ENCODE measurements around the gene TMED3.

TMED3 gene

DNA sequence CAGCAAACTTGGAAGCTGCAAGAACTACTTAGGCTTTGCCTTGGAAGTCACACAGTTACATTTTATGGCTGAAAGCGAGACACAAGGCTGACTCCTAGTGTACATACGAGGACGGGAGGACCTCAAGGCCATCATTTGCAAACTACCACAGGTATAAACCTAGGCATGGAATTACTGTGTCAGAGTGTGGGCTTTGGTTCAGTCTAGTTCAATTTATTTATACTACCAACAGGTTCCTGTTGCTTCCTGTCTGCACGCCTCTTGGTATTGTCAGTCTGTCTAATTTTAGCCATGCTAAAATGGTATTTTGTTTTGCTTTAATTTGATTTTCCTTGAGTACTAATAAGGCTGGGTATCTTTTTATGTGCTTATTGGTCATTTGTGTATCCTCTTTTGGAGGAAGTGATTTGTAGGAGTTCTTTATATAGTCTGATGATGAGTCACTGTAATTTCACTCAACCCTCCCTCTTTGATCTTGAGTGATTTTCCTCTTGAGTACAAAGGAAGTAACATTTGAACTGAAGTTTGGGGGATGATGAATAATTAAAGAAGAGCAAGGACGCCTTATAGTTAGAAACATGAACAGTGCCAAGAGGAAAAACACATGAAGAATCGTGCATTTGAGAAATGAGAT lies 20.2 kb upstream of the TMED3 start:
- TF ChIP-seq RARB (CRISPR knock-in tag; IDR thresholded peaks at IDR 0.05), result no peak
- TF ChIP-seq ZFP30 (CRISPR knock-in tag; IDR thresholded peaks at IDR 0.05), result no peak
- no peak for TF ChIP-seq ZFP3 (CRISPR knock-in tag; IDR thresholded peaks at IDR 0.05)
- no peak for TF ChIP-seq TOX (CRISPR knock-in tag; IDR thresholded peaks at IDR 0.05; ENCODE audit: borderline replicate concordance)
- no peak for ATAC-seq

DNA sequence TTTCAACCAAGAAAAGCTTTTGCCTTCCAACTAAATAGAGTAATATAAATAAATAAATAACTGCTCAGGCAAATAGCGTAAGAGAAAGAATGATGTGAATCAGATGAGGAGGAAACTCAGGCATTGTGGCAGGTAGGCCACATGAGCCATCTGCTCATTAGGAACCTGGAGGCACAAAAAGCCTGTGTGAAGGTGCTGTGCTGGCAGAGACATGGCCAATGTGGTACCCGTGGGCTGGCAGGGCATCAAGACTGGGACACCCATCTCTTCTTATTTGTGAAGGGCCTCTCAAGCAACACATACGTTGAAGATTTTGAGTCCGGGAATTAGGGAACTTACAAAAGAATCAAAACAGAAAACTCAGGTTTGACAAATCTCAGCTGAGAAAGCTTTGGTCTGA lies 18.9 kb upstream of the TMED3 start:
- ATAC-seq, result no peak
- TF ChIP-seq, protein P1, sequence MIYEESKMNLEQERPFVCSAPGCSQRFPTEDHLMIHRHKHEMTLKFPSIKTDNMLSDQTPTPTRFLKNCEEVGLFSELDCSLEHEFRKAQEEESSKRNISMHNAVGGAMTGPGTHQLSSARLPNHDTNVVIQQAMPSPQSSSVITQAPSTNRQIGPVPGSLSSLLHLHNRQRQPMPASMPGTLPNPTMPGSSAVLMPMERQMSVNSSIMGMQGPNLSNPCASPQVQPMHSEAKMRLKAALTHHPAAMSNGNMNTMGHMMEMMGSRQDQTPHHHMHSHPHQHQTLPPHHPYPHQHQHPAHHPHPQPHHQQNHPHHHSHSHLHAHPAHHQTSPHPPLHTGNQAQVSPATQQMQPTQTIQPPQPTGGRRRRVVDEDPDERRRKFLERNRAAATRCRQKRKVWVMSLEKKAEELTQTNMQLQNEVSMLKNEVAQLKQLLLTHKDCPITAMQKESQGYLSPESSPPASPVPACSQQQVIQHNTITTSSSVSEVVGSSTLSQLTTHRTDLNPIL (CRISPR knock-in tag; IDR thresholded peaks at IDR 0.05; ENCODE audit: low read depth), result no peak
- TF ChIP-seq ARNTL (CRISPR knock-in tag; IDR thresholded peaks at IDR 0.05; ENCODE audit: borderline replicate concordance, low read depth) (no peak), ZC3H10 (CRISPR knock-in tag; IDR thresholded peaks at IDR 0.05) (no peak), CSDC2 (CRISPR knock-in tag; IDR thresholded peaks at IDR 0.05) (no peak), ZNF70 (CRISPR knock-in tag; IDR thresholded peaks at IDR 0.05) (no peak), ZFP30 (CRISPR knock-in tag; IDR thresholded peaks at IDR 0.05) (no peak), GLIS3 (CRISPR knock-in tag; IDR thresholded peaks at IDR 0.05) (no peak), SNAI2 (CRISPR knock-in tag; IDR thresholded peaks at IDR 0.05) (no peak), ZFP3 (CRISPR knock-in tag; IDR thresholded peaks at IDR 0.05) (no peak), BACH2 (CRISPR knock-in tag; IDR thresholded peaks at IDR 0.05; ENCODE audit: borderline replicate concordance) (no peak), ESRRG (CRISPR knock-in tag; IDR thresholded peaks at IDR 0.05) (no peak), ZNF8 (CRISPR knock-in tag; IDR thresholded peaks at IDR 0.05) (no peak), TCF4 (CRISPR knock-in tag; IDR thresholded peaks at IDR 0.05; ENCODE audit: borderline replicate concordance) (no peak), RARB (CRISPR knock-in tag; IDR thresholded peaks at IDR 0.05) (no peak)
- TF ChIP-seq, protein P2, sequence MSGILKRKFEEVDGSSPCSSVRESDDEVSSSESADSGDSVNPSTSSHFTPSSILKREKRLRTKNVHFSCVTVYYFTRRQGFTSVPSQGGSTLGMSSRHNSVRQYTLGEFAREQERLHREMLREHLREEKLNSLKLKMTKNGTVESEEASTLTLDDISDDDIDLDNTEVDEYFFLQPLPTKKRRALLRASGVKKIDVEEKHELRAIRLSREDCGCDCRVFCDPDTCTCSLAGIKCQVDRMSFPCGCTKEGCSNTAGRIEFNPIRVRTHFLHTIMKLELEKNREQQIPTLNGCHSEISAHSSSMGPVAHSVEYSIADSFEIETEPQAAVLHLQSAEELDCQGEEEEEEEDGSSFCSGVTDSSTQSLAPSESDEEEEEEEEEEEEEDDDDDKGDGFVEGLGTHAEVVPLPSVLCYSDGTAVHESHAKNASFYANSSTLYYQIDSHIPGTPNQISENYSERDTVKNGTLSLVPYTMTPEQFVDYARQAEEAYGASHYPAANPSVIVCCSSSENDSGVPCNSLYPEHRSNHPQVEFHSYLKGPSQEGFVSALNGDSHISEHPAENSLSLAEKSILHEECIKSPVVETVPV (CRISPR knock-in tag; IDR thresholded peaks at IDR 0.05), result no peak
- TF ChIP-seq, protein P3, sequence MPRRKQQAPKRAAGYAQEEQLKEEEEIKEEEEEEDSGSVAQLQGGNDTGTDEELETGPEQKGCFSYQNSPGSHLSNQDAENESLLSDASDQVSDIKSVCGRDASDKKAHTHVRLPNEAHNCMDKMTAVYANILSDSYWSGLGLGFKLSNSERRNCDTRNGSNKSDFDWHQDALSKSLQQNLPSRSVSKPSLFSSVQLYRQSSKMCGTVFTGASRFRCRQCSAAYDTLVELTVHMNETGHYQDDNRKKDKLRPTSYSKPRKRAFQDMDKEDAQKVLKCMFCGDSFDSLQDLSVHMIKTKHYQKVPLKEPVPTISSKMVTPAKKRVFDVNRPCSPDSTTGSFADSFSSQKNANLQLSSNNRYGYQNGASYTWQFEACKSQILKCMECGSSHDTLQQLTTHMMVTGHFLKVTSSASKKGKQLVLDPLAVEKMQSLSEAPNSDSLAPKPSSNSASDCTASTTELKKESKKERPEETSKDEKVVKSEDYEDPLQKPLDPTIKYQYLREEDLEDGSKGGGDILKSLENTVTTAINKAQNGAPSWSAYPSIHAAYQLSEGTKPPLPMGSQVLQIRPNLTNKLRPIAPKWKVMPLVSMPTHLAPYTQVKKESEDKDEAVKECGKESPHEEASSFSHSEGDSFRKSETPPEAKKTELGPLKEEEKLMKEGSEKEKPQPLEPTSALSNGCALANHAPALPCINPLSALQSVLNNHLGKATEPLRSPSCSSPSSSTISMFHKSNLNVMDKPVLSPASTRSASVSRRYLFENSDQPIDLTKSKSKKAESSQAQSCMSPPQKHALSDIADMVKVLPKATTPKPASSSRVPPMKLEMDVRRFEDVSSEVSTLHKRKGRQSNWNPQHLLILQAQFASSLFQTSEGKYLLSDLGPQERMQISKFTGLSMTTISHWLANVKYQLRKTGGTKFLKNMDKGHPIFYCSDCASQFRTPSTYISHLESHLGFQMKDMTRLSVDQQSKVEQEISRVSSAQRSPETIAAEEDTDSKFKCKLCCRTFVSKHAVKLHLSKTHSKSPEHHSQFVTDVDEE (CRISPR knock-in tag; IDR thresholded peaks at IDR 0.05), result no peak
- TF ChIP-seq, protein P4, sequence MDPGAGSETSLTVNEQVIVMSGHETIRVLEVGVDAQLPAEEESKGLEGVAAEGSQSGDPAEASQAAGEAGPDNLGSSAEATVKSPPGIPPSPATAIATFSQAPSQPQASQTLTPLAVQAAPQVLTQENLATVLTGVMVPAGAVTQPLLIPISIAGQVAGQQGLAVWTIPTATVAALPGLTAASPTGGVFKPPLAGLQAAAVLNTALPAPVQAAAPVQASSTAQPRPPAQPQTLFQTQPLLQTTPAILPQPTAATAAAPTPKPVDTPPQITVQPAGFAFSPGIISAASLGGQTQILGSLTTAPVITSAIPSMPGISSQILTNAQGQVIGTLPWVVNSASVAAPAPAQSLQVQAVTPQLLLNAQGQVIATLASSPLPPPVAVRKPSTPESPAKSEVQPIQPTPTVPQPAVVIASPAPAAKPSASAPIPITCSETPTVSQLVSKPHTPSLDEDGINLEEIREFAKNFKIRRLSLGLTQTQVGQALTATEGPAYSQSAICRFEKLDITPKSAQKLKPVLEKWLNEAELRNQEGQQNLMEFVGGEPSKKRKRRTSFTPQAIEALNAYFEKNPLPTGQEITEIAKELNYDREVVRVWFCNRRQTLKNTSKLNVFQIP (CRISPR knock-in tag; IDR thresholded peaks at IDR 0.05; ENCODE audit: borderline replicate concordance, low read depth), result no peak

DNA sequence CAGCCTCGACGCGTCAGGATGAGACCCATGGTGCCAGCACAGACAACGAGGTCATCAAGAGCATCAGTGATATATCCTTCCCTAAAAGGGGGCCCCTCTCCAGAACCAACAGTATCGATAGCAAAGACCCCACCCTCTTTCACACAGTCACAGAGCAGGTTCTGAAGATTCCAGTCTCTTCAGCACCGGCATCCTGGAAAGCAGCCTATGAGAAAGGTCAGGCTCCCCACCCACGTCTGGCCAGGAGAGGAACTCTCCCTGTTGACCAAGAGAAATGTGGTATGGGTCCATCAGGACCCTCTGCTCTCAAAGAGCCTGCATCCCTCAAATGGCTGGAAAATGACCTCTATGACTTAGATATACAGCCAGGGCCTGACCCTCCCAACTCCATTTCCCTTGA lies 16.8 kb upstream of the TMED3 start:
- TF ChIP-seq ZNF565 (CRISPR knock-in tag; conservative IDR thresholded peaks at IDR 0.05; ENCODE audit: low read depth), result no peak
- ATAC-seq, result no peak

DNA sequence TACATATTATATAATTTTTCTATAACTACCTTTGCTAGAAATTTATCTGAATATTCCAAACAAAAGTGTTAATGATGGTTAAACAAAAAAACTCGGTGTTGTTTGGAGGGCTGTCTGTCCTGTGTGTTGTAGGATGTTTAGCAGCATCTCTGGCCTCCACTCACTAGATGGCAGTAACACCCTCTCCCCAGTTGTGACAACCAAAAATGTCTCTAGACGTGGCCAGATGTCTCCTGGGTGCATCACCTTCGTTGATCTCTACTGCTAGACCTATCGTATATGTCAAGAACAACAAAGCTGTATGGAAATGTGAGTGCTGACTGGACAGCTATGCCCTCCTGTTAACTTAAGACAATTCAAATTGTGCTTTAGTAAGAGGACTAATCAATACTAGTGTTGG lies 14.3 kb upstream of the TMED3 start:
- no peak for ATAC-seq

More for the DNA sequence above, 14.3 kb upstream of the TMED3 start:
- TF ChIP-seq ARNTL (CRISPR knock-in tag; IDR thresholded peaks at IDR 0.05; ENCODE audit: borderline replicate concordance, low read depth) (no peak), SNAI2 (CRISPR knock-in tag; IDR thresholded peaks at IDR 0.05) (no peak), ESRRG (CRISPR knock-in tag; IDR thresholded peaks at IDR 0.05) (no peak), ZC3H10 (CRISPR knock-in tag; IDR thresholded peaks at IDR 0.05) (no peak), ZFP3 (CRISPR knock-in tag; IDR thresholded peaks at IDR 0.05) (no peak), ZFP30 (CRISPR knock-in tag; IDR thresholded peaks at IDR 0.05) (no peak), GLIS3 (CRISPR knock-in tag; IDR thresholded peaks at IDR 0.05) (no peak)

Measured in SK-N-SH treated with all-trans-retinoic acid at 6 μM for 48 hours (cell line).